Astrocyte (in vitro differentiated cells and primary cell): ENCODE data around the gene PDZD2. TPM values are rescaled to one million over a fixed set of nuclear protein-coding genes. Genes with fewer than 3 reads are reported as not detected.

Experiments
- DNase-seq: peaks from one replicate; pipeline ENCODE4 v3.0.0-alpha.2; 2010; ENCODE audit warnings: low read depth
- FAIRE-seq: peaks from 2 replicates; lab custom pipeline; 2011; peaks lifted over from hg19 to GRCh38; lab: Jason Lieb, UNC
- H2AFZ ChIP-seq: 2 replicates; pipeline ENCODE4 v1.6.0; 2012; ENCODE audit warnings: low read depth, low read length, inconsistent platforms
- H3K27ac ChIP-seq: 2 replicates; pipeline ENCODE4 v1.5.1; 2011; ENCODE audit warnings: low read depth, low read length, inconsistent platforms
- H3K27me3 ChIP-seq: 2 replicates; pipeline ENCODE4 v1.6.0; 2011; ENCODE audit warnings: low read length, inconsistent platforms; ENCODE audit not compliant: insufficient read depth
- H3K36me3 ChIP-seq: 2 replicates; pipeline ENCODE4 v1.5.1; 2011; ENCODE audit warnings: low read length, inconsistent platforms; ENCODE audit not compliant: insufficient read depth
- H3K4me1 ChIP-seq: 2 replicates; pipeline ENCODE4 v1.5.1; 2011; ENCODE audit warnings: low read length, inconsistent platforms; ENCODE audit not compliant: insufficient read depth
- H3K4me2 ChIP-seq: 2 replicates; pipeline ENCODE4 v1.6.0; 2012; ENCODE audit warnings: low read length, inconsistent platforms
- H3K4me3 ChIP-seq: 2 replicates; pipeline ENCODE4 v1.5.1; 2011; ENCODE audit warnings: low read depth, mild to moderate bottlenecking, low read length, inconsistent platforms; ENCODE audit not compliant: insufficient read depth
- H3K79me2 ChIP-seq: 2 replicates; pipeline ENCODE4 v1.6.0; 2012; ENCODE audit warnings: mild to moderate bottlenecking, low read length, inconsistent platforms; ENCODE audit not compliant: insufficient read depth
- H3K9ac ChIP-seq: 2 replicates; pipeline ENCODE4 v1.6.0; 2012; ENCODE audit warnings: mild to moderate bottlenecking, low read length, inconsistent platforms
- H3K9me3 ChIP-seq: 2 replicates; pipeline ENCODE4 v1.5.1; 2012; ENCODE audit warnings: low read depth, mild to moderate bottlenecking, low read length, inconsistent platforms; ENCODE audit not compliant: insufficient read depth
- H4K20me1 ChIP-seq: 2 replicates; pipeline ENCODE4 v1.6.0; 2012; ENCODE audit warnings: low read length, inconsistent platforms; ENCODE audit not compliant: insufficient read depth
- H3K27ac Mint-ChIP-seq: one replicate; pipeline ENCODE4 v1.8.0; 2021; ENCODE audit warnings: mild to moderate bottlenecking, mixed read lengths; ENCODE audit not compliant: unreplicated experiment
- H3K27me3 Mint-ChIP-seq: one replicate; pipeline ENCODE4 v1.8.0; 2021; ENCODE audit warnings: low read depth, mixed read lengths; ENCODE audit not compliant: unreplicated experiment
- H3K36me3 Mint-ChIP-seq: one replicate; pipeline ENCODE4 v1.8.0; 2021; ENCODE audit warnings: low read depth, mixed read lengths; ENCODE audit not compliant: unreplicated experiment
- H3K4me1 Mint-ChIP-seq: one replicate; pipeline ENCODE4 v1.8.0; 2021; ENCODE audit warnings: low read depth, mixed read lengths; ENCODE audit not compliant: unreplicated experiment
- H3K4me3 Mint-ChIP-seq: one replicate; pipeline ENCODE4 v1.8.0; 2021; ENCODE audit warnings: mild to moderate bottlenecking, moderate library complexity, mixed read lengths; ENCODE audit not compliant: unreplicated experiment
- H3K9me3 Mint-ChIP-seq: one replicate; pipeline ENCODE4 v1.8.0; 2021; ENCODE audit warnings: mild to moderate bottlenecking, mixed read lengths; ENCODE audit not compliant: unreplicated experiment
- EZH2 ChIP-seq: IDR thresholded peaks from 2 replicates; pipeline ENCODE4 v1.6.1; 2012; ENCODE audit warnings: mild to moderate bottlenecking, low read length, inconsistent platforms; ENCODE audit not compliant: insufficient read depth
- total RNA-seq: library from RNA; stranded (reverse); gene quantifications from 2 replicates; pipeline ENCODE4 v1.2.1, GENCODE V29; 2021
- TF ChIP-seq, protein P1 (sequence below): IDR thresholded peaks from 2 replicates; pipeline ENCODE4 v1.5.1; 2011; ENCODE audit warnings: low read depth, mild to moderate bottlenecking, inconsistent platforms, low read length, moderate library complexity; ENCODE audit not compliant: insufficient read depth

PDZD2 gene
- total RNA-seq, 1 donor from 2014 or later: 10.3 TPM

DNA sequence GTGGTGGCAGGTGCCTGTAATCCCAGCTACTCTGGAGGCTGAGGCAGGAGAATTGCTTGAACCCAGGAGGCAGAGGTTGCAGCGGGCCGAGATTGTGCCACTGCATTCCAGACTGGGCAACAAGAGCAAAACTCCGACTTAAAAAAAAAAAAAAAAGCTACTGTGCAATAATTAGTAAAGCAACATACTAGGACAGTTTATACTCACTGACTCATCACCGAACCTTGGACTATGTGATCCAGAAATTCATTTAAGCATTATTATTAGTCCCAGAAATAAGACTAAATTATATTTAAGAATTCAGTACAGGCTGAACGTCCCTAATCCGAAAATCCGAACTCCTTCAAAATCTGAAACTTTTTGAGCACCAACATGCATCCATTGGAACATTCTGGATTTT is 497.4 kb downstream of the PDZD2 start:
- H3K27ac Mint-ChIP-seq: no peak overlapping the region
- no peaks in the 10 kb centered on the region for H3K27me3 ChIP-seq
- no peaks in the 10 kb centered on the region for H3K9me3 ChIP-seq
- H3K9me3 Mint-ChIP-seq: no peaks in the 10 kb centered on the region
- peaks cover 78% of the 10 kb centered on the region for H4K20me1 ChIP-seq
- DNase-seq: no peak
- peaks cover 94% of the 10 kb centered on the region for H3K79me2 ChIP-seq
- H3K4me1 ChIP-seq: no peaks in the 10 kb centered on the region
- no peak overlapping the region for H2AFZ ChIP-seq
- H3K4me3 Mint-ChIP-seq: no peak overlapping the region
- peaks cover 6% of the 10 kb centered on the region for H3K36me3 Mint-ChIP-seq
- H3K36me3 ChIP-seq: peaks cover 17% of the 10 kb centered on the region
- H3K27ac ChIP-seq: no peak overlapping the region
- H3K4me1 Mint-ChIP-seq: peaks cover 2% of the 10 kb centered on the region
- H3K9ac ChIP-seq: no peak overlapping the region
- no peaks in the 10 kb centered on the region for H3K27me3 Mint-ChIP-seq
- TF ChIP-seq, protein P1, sequence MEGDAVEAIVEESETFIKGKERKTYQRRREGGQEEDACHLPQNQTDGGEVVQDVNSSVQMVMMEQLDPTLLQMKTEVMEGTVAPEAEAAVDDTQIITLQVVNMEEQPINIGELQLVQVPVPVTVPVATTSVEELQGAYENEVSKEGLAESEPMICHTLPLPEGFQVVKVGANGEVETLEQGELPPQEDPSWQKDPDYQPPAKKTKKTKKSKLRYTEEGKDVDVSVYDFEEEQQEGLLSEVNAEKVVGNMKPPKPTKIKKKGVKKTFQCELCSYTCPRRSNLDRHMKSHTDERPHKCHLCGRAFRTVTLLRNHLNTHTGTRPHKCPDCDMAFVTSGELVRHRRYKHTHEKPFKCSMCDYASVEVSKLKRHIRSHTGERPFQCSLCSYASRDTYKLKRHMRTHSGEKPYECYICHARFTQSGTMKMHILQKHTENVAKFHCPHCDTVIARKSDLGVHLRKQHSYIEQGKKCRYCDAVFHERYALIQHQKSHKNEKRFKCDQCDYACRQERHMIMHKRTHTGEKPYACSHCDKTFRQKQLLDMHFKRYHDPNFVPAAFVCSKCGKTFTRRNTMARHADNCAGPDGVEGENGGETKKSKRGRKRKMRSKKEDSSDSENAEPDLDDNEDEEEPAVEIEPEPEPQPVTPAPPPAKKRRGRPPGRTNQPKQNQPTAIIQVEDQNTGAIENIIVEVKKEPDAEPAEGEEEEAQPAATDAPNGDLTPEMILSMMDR: no peak
- TF ChIP-seq EZH2: no peak
- no peak overlapping the region for H3K4me3 ChIP-seq
- FAIRE-seq: no peak
- no peak overlapping the region for H3K4me2 ChIP-seq

DNA sequence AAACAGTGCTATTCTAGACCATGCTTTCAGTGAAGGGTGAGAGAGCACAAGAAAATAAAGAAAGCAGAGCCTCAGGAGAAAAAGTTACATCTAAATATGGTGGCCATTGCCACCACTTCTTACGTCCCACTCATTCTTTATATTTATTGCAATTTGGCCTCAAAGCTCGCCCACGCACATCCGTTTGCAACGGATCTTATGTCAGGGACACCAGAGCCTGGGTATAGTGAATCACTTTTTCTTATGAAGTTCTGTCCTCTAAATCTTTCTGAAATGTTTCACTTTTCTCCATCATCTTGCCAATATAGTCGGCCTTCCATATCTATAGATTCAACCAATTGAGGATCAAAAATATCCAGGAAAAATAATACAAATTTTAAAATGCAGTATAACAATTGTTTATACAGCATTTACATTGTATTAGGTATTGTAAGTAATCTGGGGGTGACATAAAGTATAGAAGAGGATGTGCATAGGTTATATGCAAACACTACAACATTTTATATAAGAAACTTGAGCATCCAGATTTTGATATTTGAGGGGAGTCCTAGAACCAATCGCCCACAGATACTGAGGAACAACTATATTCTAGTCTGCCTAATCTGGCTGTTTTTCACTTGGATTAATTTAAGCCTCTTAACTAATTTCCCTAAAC is 500.0 kb downstream of the PDZD2 start:
- peak; percentile 41 for DNase-seq
- Histone ChIP-seq H3K27ac (no peak overlapping the region), H3K4me2 (peak overlapping the region; percentile 30), H3K79me2 (peaks cover 77% of the 10 kb centered on the region), H3K27me3 (no peaks in the 10 kb centered on the region), H3K4me1 (peaks cover 4% of the 10 kb centered on the region), H3K36me3 (peaks cover 10% of the 10 kb centered on the region), H3K9me3 (no peaks in the 10 kb centered on the region), H2AFZ (no peak overlapping the region), H3K9ac (no peak overlapping the region), H4K20me1 (peaks cover 72% of the 10 kb centered on the region), H3K4me3 (no peak overlapping the region)
- peaks cover 8% of the 10 kb centered on the region for H3K36me3 Mint-ChIP-seq
- no peaks in the 10 kb centered on the region for H3K27me3 Mint-ChIP-seq
- no peak overlapping the region for H3K27ac Mint-ChIP-seq
- H3K9me3 Mint-ChIP-seq: no peaks in the 10 kb centered on the region
- H3K4me3 Mint-ChIP-seq: no peak overlapping the region
- FAIRE-seq: no peak
- TF ChIP-seq EZH2: no peak
- TF ChIP-seq, protein P1: no peak
- peaks cover 6% of the 10 kb centered on the region for H3K4me1 Mint-ChIP-seq

DNA sequence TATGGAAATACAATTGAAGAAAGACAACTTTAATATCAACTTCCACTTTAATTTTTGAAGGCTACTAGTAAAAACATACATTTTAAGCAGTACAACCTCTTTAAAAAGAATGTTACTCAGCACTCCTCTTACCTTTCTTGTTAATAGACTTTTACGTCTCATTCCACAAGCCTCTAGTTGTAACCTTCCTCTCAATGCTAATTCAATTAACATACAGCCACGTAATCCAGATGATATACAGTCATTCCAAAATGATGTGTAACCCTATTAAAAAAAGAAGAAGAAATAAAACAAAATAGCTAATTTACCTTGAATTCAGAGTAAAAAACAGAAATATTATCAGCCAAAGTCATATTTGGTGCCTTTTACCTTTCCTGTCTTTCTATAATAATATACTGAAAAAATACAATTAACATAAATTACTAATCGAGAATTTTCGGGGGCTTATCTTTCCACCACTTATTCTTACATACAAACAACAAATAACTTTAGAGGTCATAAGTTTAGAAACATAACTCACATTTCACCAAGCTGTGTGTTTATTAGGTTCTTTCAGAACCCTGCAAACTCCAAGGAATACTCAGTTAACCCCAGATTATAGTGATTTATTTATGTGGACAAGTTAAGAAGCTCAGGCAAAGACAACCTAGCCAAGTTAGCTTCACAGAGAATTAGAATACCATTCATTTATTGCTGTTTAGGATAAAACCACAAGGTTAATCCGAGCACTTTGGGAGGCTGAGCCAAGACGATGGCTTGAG is 504.9 kb downstream of the PDZD2 start:
- no peaks in the 10 kb centered on the region for H3K27me3 ChIP-seq
- DNase-seq (peak; percentile 38), FAIRE-seq (no peak)
- Mint-ChIP-seq H3K4me1 (peaks cover 25% of the 10 kb centered on the region), H3K9me3 (no peaks in the 10 kb centered on the region), H3K27me3 (no peaks in the 10 kb centered on the region), H3K4me3 (no peak overlapping the region), H3K36me3 (peaks cover 5% of the 10 kb centered on the region), H3K27ac (peak overlapping the region; percentile 7)
- no peaks in the 10 kb centered on the region for H3K36me3 ChIP-seq
- no peak overlapping the region for H2AFZ ChIP-seq
- H3K9me3 ChIP-seq: no peaks in the 10 kb centered on the region
- no peak overlapping the region for H3K4me3 ChIP-seq
- peak overlapping the region; percentile 34 for H3K27ac ChIP-seq
- peaks cover 82% of the 10 kb centered on the region for H3K79me2 ChIP-seq
- H3K4me2 ChIP-seq: no peak overlapping the region
- no peak overlapping the region for H3K9ac ChIP-seq
- TF ChIP-seq EZH2: no peak
- TF ChIP-seq, protein P1: no peak
- peaks cover 7% of the 10 kb centered on the region for H3K4me1 ChIP-seq
- H4K20me1 ChIP-seq: peaks cover 78% of the 10 kb centered on the region
